Esophagus squamous epithelium (tissue), 4 donors: ENCODE data around the gene BAIAP3.

ENCODE experiments used
- CTCF ChIP-seq, 6 experiments: fragments of 450-650 bp in 4 of 6; fragments of 200-600 bp in 2 of 6; sonication (generic) in 2 of 6; IDR thresholded peaks; one replicate each; pipeline ENCODE4 v1.5.1; 2016 to 2019; ENCODE audit warnings: antibody characterized with exemption in 6 of 6, mild to moderate bottlenecking in 4 of 6, moderate library complexity in 4 of 6
- POLR2A ChIP-seq, 4 donors: fragments of 450-650 bp; IDR thresholded peaks; one replicate each; pipeline ENCODE4 v1.6.1; 2017; ENCODE audit warnings: antibody characterized with exemption in 4 of 4, mild to moderate bottlenecking in 4 of 4, moderate library complexity in 3 of 4

DNA sequence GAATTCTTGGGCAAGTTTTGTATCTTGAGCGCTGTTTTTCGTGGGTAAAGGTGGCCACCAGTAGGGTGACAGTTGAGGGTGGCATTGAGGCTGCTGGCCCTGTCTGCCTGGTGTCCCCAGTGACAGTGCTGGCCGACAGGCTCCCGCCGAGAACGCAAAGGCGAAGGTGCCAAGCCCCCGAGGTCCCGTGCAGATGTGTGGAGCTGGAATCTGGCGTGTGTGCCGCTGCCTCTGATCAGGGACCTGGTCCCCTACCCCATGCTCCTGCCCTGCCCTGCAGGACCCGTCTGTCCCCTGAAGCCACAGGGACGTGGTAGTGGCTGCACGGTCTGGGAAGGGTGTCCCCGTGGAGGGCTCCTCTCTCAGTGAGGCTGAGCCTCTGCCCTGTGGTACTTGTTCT is 20.5 kb upstream of the BAIAP3 start:
- TF ChIP-seq CTCF (IDR thresholded peaks at IDR 0.05) (no peak), POLR2A (IDR thresholded peaks at IDR 0.05) (no peak)
